HG03378 (cell line): ENCODE data around the gene SPARCL1.
A peak's percentile ranks its signal among the peaks of the same experiment; 100 is the strongest.
"Not testable (repeated sequence)": the region's sequence is repeated elsewhere in the genome, so short reads cannot be mapped to it uniquely, and the experiment has no call there.

Experiments used
- ATAC-seq: cut with Tn5 transposase; IDR thresholded peaks from one replicate; pipeline ENCODE4 v1.9.1; 2021; ENCODE audit warnings: mild to moderate bottlenecking, moderate library complexity; ENCODE audit not compliant: unreplicated experiment

Gene SPARCL1

GRCh38 chr4:87505862-87506261 lies 23.3 kb downstream of the SPARCL1 start:
- ATAC-seq = no peak

- ATAC-seq = no peak
These were observed 26.5 kb downstream of the SPARCL1 start for GRCh38 chr4:87502580-87503238.

DNA sequence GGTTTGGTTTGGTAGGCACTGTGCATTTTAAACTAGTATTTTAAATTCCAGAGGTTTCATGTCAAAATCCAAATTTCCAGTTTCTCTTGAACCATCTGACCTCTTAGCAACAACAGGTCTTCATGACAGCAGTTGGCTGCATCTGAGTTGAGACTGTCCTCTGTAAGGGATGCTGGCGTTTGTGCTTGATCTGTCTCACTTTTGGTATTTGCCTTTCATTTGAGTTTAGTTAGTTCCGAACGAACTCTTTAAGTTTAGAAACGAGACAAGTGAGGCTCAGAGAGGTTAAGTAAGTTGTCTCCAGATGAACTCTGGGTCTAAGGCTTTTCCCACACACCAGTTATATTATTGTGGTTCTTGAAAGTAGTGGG lies 29.1 kb downstream of the SPARCL1 start:
- peak; percentile 33 for ATAC-seq

DNA sequence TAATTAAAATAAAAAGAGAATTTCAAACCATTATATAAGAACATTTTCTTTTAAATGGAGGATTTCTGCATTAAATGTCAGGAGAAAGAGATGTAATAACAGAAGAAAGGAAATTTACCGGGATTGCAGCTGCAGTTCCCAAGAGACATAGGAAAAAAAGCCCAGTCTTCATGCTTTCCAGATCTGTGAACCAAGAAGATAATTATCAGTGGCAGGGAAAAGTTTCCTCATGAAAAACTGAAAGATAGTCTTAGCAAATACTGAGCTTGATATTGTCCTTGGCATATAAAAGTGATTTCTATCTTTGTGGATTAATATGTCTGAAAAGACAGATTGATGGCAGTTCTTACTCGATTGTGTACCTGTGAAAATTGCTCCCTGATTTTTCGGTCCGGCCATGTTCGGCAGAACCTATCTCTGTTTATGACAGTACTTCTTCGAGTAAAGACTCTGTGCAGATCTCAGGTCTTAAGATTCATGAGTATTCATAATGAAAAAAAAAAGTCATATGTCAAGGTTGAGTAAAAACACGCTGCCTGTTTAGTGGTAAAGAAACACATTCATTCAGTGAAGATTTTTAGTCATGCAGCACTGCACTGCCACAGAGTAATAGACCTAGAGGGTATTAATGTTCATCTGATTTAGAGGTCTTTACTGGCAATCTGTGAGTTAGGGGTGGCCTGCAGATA lies 29.6 kb downstream of the SPARCL1 start:
- peak; percentile 85 for ATAC-seq

GRCh38 chr4:87498446-87498900 lies 30.7 kb downstream of the SPARCL1 start:
- ATAC-seq = peak; percentile 64

DNA sequence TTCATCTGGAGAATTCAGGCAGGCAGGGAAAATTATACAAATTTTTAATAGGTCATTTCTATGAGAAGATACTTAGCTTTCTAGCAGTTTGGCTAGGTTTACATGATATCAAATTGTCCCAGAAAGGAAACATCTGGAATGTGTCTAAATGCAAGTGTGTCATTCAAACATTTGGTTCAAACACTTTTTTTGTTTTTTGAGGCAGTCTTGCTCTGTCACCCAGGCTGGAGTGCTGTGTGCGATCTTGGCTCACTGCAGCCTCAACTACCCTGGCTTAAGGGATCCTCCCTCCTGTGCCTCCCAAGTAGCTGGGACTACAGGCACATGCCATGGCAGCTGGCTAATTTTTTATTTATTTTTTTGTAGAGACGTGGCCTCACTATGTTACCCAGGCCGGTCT lies 31.6 kb downstream of the SPARCL1 start:
- ATAC-seq = no peak

- no peak for ATAC-seq
These were observed 32.0 kb downstream of the SPARCL1 start for GRCh38 chr4:87497159-87497558.

- ATAC-seq = no peak
These were observed 36.1 kb downstream of the SPARCL1 start for GRCh38 chr4:87493115-87493514.

DNA sequence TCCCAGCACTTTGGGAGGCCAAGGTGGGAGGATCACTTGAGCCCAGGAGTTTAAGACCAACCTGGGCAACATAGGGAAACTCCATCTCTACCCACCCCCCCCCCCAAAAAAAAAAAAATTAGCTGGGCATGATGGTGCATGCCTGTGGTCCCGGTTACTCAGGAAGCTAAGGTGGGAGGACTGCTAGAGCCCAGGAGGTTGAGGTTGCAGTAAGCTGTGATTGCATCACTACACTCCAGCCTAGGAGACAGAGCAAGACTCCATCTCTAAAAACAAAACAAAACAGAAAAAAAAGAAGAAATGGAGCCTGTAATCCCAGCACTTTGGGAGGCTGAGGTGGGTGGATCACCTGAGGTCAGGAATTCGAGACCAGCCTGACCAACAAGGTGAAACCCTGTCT lies 37.3 kb downstream of the SPARCL1 start:
- ATAC-seq = not testable (repeated sequence)

DNA sequence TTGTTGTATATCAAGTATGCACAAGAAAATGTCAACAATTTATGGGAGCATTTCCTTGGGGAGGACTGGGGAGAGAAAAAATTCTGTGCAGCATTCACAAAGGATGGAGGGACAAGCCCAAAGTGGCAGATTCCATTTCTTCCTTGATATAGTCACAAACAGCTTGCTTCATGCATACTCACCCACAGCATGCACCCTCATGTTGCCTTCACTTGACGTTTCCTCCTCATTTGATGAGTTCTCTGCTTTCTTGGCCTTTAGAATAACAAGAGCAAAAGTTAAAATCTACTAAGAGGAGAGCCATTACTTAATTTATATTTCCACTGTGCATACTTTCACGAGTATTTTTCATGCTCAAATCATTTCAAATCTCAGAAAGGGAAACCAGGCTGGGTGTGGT lies 37.7 kb downstream of the SPARCL1 start:
- ATAC-seq = no peak

DNA sequence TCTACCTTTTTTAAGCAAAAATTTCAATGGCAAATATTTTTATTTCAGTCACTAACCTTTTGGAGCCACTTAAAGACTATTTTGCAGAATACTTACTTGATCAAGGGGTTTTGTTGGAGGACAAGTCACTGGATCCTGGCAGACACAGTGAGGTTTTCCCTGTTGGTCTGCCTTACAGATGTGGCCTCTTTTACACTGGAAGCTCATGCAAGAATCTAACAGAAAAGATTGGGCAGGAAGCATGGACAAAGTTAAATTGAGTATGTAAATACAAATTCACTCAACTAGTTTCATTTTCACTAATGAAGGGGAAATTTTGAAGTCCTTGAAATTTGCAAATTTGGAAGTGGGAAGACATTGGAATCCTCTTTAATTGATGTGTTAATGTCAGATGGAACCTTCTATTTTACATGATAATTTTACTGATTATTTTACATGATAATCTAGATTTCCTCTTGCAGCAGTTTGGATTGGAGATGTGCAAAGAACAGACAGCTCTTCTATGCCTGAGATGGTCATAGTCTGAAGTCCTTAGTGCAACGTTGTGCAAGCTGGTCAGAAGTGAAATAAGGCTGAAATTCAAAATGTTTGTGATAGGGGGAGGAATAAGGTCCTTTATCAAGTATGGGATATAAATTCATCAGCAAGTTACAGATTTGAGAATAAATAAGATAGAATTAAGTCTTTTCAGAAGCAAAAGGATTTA lies 38.4 kb downstream of the SPARCL1 start:
- no peak for ATAC-seq

GRCh38 chr4:87489678-87490077 lies 39.5 kb downstream of the SPARCL1 start:
- no peak for ATAC-seq

DNA sequence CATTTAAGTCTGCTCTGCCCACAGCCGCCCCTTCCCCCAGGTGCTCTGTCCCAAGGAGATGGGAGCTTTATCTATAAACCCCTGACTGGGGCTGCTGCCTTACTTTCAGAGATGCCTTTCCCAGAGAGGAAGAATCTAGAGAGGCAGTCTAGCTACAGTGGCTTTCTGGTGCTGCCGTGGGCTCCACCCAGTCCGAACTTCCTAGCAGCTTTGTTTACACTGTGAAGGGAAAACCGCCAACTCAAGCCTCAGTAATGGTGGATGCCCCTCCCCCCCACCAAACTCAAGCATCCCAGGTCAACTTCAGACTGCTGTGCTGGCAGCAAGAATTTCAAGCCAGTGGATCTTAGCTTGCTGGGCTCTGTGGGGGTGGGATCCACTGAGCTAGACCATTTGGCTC lies 40.5 kb downstream of the SPARCL1 start:
- ATAC-seq = not testable (repeated sequence)

GRCh38 chr4:87483247-87483646 lies 45.9 kb downstream of the SPARCL1 start:
- not testable (repeated sequence) for ATAC-seq

DNA sequence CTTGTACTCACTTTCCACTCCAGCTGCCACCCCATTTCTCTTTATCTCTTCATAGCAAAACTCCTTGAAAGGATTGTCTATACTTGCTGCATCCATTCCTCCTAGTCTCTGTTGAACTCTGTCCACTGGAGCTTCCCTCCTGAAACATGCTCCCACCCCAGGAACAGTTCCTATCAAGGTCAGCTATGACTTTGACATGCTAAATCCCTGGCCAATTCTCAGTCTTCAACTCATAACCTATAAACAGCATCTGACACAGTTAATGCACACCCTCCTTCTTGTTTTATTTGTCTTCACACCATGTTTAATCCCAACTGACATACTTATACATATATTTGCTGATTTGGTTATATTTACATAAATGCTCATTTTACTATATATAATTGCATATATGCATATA lies 47.8 kb downstream of the SPARCL1 start:
- ATAC-seq = no peak

GRCh38 chr4:87478732-87479250 lies 50.4 kb downstream of the SPARCL1 start:
- ATAC-seq = no peak

DNA sequence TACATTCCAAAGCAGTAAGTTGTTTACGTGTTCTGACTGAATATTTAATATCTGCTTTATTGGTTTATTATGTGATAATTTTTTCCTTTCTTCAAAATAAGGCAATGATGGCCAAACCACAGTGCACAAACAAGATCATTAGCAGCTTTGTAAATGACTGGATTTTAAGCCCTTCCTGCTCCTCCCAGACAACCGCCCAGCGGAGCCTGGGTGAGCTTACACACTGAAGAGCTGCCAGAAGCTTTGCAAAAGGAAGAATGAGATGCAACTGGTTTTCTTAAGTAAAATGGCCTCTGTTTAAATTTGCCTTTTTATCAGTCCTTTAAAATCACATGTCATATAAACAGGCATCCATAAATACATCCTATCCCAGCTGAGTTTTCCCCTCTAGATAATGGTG lies 52.2 kb downstream of the SPARCL1 start:
- ATAC-seq = no peak

DNA sequence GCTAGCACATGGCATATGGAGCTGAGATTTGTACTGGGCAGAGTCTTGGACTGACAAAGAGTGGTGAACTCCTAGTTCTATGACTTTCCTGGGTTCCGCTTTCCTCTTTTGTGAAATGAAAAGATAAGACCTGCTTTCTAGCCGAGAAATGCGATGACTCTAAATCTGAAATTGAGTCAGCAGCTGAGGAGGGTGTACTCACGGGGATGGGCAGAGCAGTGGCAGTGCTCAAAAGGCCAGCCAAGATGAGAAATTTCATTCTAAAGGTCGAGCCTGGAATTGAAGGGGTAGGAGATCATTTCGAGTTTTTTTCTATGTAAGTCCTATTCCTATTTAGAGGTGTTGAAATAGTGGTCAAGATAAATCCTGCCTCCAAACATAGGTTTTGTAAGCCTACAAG lies 59.8 kb downstream of the SPARCL1 start:
- no peak for ATAC-seq

DNA sequence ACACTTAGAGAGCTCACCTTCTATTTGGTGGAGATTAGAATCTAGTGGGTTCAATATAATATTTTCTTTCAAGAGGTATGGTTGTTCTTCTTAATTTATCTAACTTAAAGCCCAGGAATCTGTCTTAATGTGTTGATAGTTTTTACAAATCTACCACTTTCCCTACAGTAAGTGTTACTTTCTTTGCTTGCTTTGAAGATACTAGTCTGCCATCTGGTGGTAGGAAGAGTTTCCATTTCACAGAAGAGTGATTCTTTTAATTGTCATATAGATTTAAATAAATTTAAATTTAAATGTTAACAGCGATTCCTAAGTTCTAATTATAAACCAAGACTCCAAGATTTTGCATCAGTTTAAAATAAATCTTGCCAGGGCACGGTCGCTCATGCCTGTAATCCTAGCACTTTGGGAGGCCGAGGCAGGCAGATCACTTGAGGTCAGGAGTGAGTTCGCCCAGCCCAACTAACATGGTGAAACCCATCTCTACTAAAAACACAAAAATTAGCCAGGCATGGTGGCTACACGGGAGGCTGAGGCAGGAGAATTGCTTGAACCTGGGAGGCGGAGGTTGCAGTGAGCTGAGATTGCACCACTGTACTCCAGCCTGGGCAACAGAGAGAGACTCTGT lies 63.3 kb downstream of the SPARCL1 start:
- ATAC-seq = peak; percentile 55

DNA sequence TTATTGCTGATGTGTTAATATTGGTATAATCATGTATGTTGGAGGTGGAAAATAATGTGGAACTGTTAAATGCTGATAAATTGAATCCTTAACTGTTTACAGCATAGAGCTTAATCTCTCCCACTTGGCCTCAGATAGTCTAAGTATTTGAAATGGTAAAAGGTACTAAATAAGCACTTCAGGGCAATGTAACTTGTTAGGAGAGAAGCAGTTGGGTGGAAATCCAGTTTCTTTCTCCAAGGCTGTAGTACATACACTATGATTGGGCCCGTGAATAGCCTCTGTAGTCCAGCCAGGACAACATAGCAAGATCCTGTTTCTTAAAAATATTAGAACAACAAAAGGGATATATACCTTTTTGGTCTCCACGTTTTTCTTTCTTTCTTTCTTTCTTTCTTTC lies 67.1 kb downstream of the SPARCL1 start:
- no peak for ATAC-seq

DNA sequence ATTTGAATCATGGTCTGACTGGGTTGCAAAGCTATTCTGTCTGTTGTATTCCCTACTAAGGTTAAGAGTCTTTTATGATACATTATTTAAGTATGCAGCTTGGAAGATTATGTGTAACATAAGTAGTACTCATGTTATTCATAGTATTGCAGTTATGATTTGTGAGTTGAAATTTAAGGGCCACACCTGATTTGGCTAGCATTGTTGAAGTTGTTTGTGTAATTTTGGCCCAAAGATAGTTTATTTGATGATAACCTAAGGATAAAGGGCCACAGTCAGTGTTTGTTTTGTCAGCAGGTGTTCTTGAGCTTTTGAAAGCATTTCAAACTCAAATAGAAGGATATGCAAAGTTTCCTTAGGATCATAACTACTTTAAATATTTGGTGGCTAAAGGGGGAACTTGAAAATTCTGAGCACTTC lies 67.9 kb downstream of the SPARCL1 start:
- no peak for ATAC-seq
